Glomerular endothelial cell (primary cell): ENCODE data around the gene PCGF6. TPM values are rescaled to one million over a fixed set of nuclear protein-coding genes. Genes with fewer than 3 reads are reported as not detected.
"Not testable (repeated sequence)": the region's sequence is repeated elsewhere in the genome, so short reads cannot be mapped to it uniquely, and the experiment has no call there.

Source experiments
- DNase-seq: peaks from one replicate; pipeline ENCODE4 v3.0.0-alpha.2; 2011; ENCODE audit warnings: low read depth, low spot score; ENCODE audit errors: extremely low read depth
- total RNA-seq: library from RNA; depleted of rRNA; stranded (reverse); fragments of >200 nt; gene quantifications from 2 replicates; pipeline ENCODE4 v1.2.3, GENCODE V29; 2015

The PCGF6 gene
- total RNA-seq, 1 donor from 2014 or later = 11.5 TPM

- not testable (repeated sequence) for DNase-seq
These were observed 92.0 kb downstream of the PCGF6 start for GRCh38 chr10:103258928-103259327.

- no peak for DNase-seq
These were observed 93.1 kb downstream of the PCGF6 start for GRCh38 chr10:103257812-103258211.

GRCh38 chr10:103256613-103257012 is 94.3 kb downstream of the PCGF6 start:
- DNase-seq = no peak

- no peak for DNase-seq
These were observed 96.2 kb downstream of the PCGF6 start for GRCh38 chr10:103254538-103255325.

GRCh38 chr10:103254113-103254512 is 96.8 kb downstream of the PCGF6 start:
- no peak for DNase-seq

Other genes starting within 250 kb of the PCGF6 start
- gene NT5C2, start 157.9 kb downstream of the PCGF6 start, total RNA-seq = 38.7 and 43.9 TPM in 2 replicates
- 0.10 TPM in 1 of 2 replicates, not detected in the other for gene RPEL1, start 105.3 kb downstream of the PCGF6 start, total RNA-seq
- gene INA, start 74.0 kb downstream of the PCGF6 start, total RNA-seq = 3.4 and 4.3 TPM in 2 replicates
- 2.7 and 2.8 TPM in 2 replicates for gene TAF5, start 16.8 kb upstream of the PCGF6 start, total RNA-seq
- gene ATP5MK, start 45.3 kb upstream of the PCGF6 start, total RNA-seq = 277 and 373 TPM in 2 replicates
- gene PDCD11, start 45.5 kb upstream of the PCGF6 start, total RNA-seq = 42.1 and 42.9 TPM in 2 replicates
- gene CALHM2, start 101.2 kb upstream of the PCGF6 start, total RNA-seq = 12.0 and 14.5 TPM in 2 replicates
- gene CALHM1, start 107.8 kb upstream of the PCGF6 start, total RNA-seq = not detected in 2 replicates
- gene CALHM3, start 128.1 kb upstream of the PCGF6 start, total RNA-seq = not detected in 2 replicates
- 0.05 and 0.47 TPM in 2 replicates for gene NEURL1, start 142.6 kb upstream of the PCGF6 start, total RNA-seq